Brain microvascular endothelial cell (primary cell): Measurements from ENCODE around the gene CD44.

Experiments used
- DNase-seq: peaks from one replicate; pipeline ENCODE4 v3.0.0-alpha.2; 2020
- H3K27ac ChIP-seq: fragments of 250-450 bp; sonication (Bioruptor Pico); 2 replicates; pipeline ENCODE4 v1.5.1; 2020; ENCODE audit warnings: mild to moderate bottlenecking, moderate library complexity
- H3K27me3 ChIP-seq: fragments of 250-450 bp; sonication (Bioruptor Pico); replicated peaks from 2 replicates; pipeline ENCODE4 v1.5.1; 2020; ENCODE audit warnings: mild to moderate bottlenecking
- H3K36me3 ChIP-seq: fragments of 250-450 bp; sonication (Bioruptor Pico); replicated peaks from 2 replicates; pipeline ENCODE4 v1.5.1; 2020; ENCODE audit warnings: mild to moderate bottlenecking
- H3K4me3 ChIP-seq: 2 replicates; pipeline ENCODE4 v1.5.1; 2011; ENCODE audit warnings: low read depth, mild to moderate bottlenecking, control low read depth, low read length, moderate library complexity
- in situ Hi-C: cut with HindIII; loops from 2 replicates; pipeline ENCODE4 v1.10.0; 2017; ENCODE audit warnings: low sequenced_read_pairs, low pct_ligation_motif_present
- TF ChIP-seq, protein P1 (sequence below): IDR thresholded peaks from 2 replicates; pipeline ENCODE4 v1.5.1; 2011; ENCODE audit warnings: low read depth, mild to moderate bottlenecking, moderate library complexity, low read length, control low read depth, inconsistent platforms; ENCODE audit errors: missing control alignments

CD44 gene

DNA sequence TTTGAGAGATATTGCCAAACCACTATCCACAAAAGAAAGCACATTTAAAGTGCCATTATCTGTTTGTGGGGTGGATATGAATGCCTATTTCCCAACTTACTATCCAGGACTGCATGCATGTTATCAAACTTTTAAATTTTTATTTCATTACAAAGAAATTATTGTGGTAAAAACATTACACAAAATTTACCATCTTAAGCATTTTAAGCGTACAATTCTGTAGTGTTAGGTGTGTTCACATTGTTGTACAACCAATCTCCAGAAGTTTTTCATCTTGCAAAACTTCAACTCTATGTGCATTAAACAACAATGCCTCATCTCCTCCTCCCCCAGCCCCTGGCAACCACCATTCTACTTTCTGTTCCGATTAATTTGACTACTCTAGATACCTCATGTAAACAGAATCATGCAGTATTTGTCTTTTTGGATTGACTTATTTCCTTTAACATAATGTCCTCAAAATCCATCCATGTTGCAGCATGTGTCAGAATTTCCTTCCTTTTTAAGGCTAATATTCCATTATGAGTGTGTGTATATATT lies 17.6 kb upstream of the CD44 start:
- no peak overlapping the region for H3K4me3 ChIP-seq
- in situ Hi-C loops, result no loop called here
- H3K27ac ChIP-seq, result no peak overlapping the region
- no peaks in the 10 kb centered on the region for H3K36me3 ChIP-seq
- DNase-seq, result no peak
- H3K27me3 ChIP-seq, result no peaks in the 10 kb centered on the region
- TF ChIP-seq, protein P1, sequence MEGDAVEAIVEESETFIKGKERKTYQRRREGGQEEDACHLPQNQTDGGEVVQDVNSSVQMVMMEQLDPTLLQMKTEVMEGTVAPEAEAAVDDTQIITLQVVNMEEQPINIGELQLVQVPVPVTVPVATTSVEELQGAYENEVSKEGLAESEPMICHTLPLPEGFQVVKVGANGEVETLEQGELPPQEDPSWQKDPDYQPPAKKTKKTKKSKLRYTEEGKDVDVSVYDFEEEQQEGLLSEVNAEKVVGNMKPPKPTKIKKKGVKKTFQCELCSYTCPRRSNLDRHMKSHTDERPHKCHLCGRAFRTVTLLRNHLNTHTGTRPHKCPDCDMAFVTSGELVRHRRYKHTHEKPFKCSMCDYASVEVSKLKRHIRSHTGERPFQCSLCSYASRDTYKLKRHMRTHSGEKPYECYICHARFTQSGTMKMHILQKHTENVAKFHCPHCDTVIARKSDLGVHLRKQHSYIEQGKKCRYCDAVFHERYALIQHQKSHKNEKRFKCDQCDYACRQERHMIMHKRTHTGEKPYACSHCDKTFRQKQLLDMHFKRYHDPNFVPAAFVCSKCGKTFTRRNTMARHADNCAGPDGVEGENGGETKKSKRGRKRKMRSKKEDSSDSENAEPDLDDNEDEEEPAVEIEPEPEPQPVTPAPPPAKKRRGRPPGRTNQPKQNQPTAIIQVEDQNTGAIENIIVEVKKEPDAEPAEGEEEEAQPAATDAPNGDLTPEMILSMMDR, result no peak

- Histone ChIP-seq H3K36me3 (no peaks in the 10 kb centered on the region), H3K27me3 (no peaks in the 10 kb centered on the region), H3K27ac (no peak overlapping the region), H3K4me3 (no peak overlapping the region)
- TF ChIP-seq, protein P1, result no peak
- in situ Hi-C loops, result no loop called here
- no peak for DNase-seq
Measured at GRCh38 chr11:35122308-35122707, 16.7 kb upstream of the CD44 start.

- no peak overlapping the region for H3K27ac ChIP-seq
- no peak overlapping the region for H3K4me3 ChIP-seq
- DNase-seq, result no peak
- H3K36me3 ChIP-seq, result no peaks in the 10 kb centered on the region
- TF ChIP-seq, protein P1, result no peak
- no peaks in the 10 kb centered on the region for H3K27me3 ChIP-seq
- in situ Hi-C loops, result no loop called here
Measured at GRCh38 chr11:35126000-35126878, 12.7 kb upstream of the CD44 start.

- TF ChIP-seq, protein P1, result no peak
- H3K4me3 ChIP-seq, result no peak overlapping the region
- no peak overlapping the region for H3K27ac ChIP-seq
- in situ Hi-C loops, result no loop called here
- H3K27me3 ChIP-seq, result no peaks in the 10 kb centered on the region
- DNase-seq, result no peak
- no peaks in the 10 kb centered on the region for H3K36me3 ChIP-seq
Measured at GRCh38 chr11:35126879-35127581, 11.9 kb upstream of the CD44 start.

GRCh38 chr11:35127619-35128018 lies 11.4 kb upstream of the CD44 start:
- no peaks in the 10 kb centered on the region for H3K27me3 ChIP-seq
- TF ChIP-seq, protein P1, result no peak
- H3K27ac ChIP-seq, result no peak overlapping the region
- H3K4me3 ChIP-seq, result no peak overlapping the region
- in situ Hi-C loops, result no loop called here
- no peaks in the 10 kb centered on the region for H3K36me3 ChIP-seq
- no peak for DNase-seq
